Astrocyte (in vitro differentiated cells and primary cell): ENCODE results near the gene CLCN3. TPM values are rescaled to one million over a fixed set of nuclear protein-coding genes. Genes with fewer than 3 reads are reported as not detected.

Experiments used
- DNase-seq: peaks from one replicate; pipeline ENCODE4 v3.0.0-alpha.2; 2010; ENCODE audit warnings: low read depth
- FAIRE-seq: peaks from 2 replicates; lab custom pipeline; 2011; peaks lifted over from hg19 to GRCh38; lab: Jason Lieb, UNC
- H2AFZ ChIP-seq: 2 replicates; pipeline ENCODE4 v1.6.0; 2012; ENCODE audit warnings: low read depth, low read length, inconsistent platforms
- H3K27ac ChIP-seq: 2 replicates; pipeline ENCODE4 v1.5.1; 2011; ENCODE audit warnings: low read depth, low read length, inconsistent platforms
- H3K27me3 ChIP-seq: 2 replicates; pipeline ENCODE4 v1.6.0; 2011; ENCODE audit warnings: low read length, inconsistent platforms; ENCODE audit not compliant: insufficient read depth
- H3K36me3 ChIP-seq: 2 replicates; pipeline ENCODE4 v1.5.1; 2011; ENCODE audit warnings: low read length, inconsistent platforms; ENCODE audit not compliant: insufficient read depth
- H3K4me1 ChIP-seq: 2 replicates; pipeline ENCODE4 v1.5.1; 2011; ENCODE audit warnings: low read length, inconsistent platforms; ENCODE audit not compliant: insufficient read depth
- H3K4me2 ChIP-seq: 2 replicates; pipeline ENCODE4 v1.6.0; 2012; ENCODE audit warnings: low read length, inconsistent platforms
- H3K4me3 ChIP-seq: 2 replicates; pipeline ENCODE4 v1.5.1; 2011; ENCODE audit warnings: low read depth, mild to moderate bottlenecking, low read length, inconsistent platforms; ENCODE audit not compliant: insufficient read depth
- H3K79me2 ChIP-seq: 2 replicates; pipeline ENCODE4 v1.6.0; 2012; ENCODE audit warnings: mild to moderate bottlenecking, low read length, inconsistent platforms; ENCODE audit not compliant: insufficient read depth
- H3K9ac ChIP-seq: 2 replicates; pipeline ENCODE4 v1.6.0; 2012; ENCODE audit warnings: mild to moderate bottlenecking, low read length, inconsistent platforms
- H3K9me3 ChIP-seq: 2 replicates; pipeline ENCODE4 v1.5.1; 2012; ENCODE audit warnings: low read depth, mild to moderate bottlenecking, low read length, inconsistent platforms; ENCODE audit not compliant: insufficient read depth
- H4K20me1 ChIP-seq: 2 replicates; pipeline ENCODE4 v1.6.0; 2012; ENCODE audit warnings: low read length, inconsistent platforms; ENCODE audit not compliant: insufficient read depth
- H3K27ac Mint-ChIP-seq: one replicate; pipeline ENCODE4 v1.8.0; 2021; ENCODE audit warnings: mild to moderate bottlenecking, mixed read lengths; ENCODE audit not compliant: unreplicated experiment
- H3K27me3 Mint-ChIP-seq: one replicate; pipeline ENCODE4 v1.8.0; 2021; ENCODE audit warnings: low read depth, mixed read lengths; ENCODE audit not compliant: unreplicated experiment
- H3K36me3 Mint-ChIP-seq: one replicate; pipeline ENCODE4 v1.8.0; 2021; ENCODE audit warnings: low read depth, mixed read lengths; ENCODE audit not compliant: unreplicated experiment
- H3K4me1 Mint-ChIP-seq: one replicate; pipeline ENCODE4 v1.8.0; 2021; ENCODE audit warnings: low read depth, mixed read lengths; ENCODE audit not compliant: unreplicated experiment
- H3K4me3 Mint-ChIP-seq: one replicate; pipeline ENCODE4 v1.8.0; 2021; ENCODE audit warnings: mild to moderate bottlenecking, moderate library complexity, mixed read lengths; ENCODE audit not compliant: unreplicated experiment
- H3K9me3 Mint-ChIP-seq: one replicate; pipeline ENCODE4 v1.8.0; 2021; ENCODE audit warnings: mild to moderate bottlenecking, mixed read lengths; ENCODE audit not compliant: unreplicated experiment
- EZH2 ChIP-seq: IDR thresholded peaks from 2 replicates; pipeline ENCODE4 v1.6.1; 2012; ENCODE audit warnings: mild to moderate bottlenecking, low read length, inconsistent platforms; ENCODE audit not compliant: insufficient read depth
- total RNA-seq: library from RNA; stranded (reverse); gene quantifications from 2 replicates; pipeline ENCODE4 v1.2.1, GENCODE V29; 2021
- TF ChIP-seq, protein P1 (sequence below): IDR thresholded peaks from 2 replicates; pipeline ENCODE4 v1.5.1; 2011; ENCODE audit warnings: low read depth, mild to moderate bottlenecking, inconsistent platforms, low read length, moderate library complexity; ENCODE audit not compliant: insufficient read depth

The CLCN3 gene
- total RNA-seq, 1 donor from 2014 or later: 51.1 TPM

DNA sequence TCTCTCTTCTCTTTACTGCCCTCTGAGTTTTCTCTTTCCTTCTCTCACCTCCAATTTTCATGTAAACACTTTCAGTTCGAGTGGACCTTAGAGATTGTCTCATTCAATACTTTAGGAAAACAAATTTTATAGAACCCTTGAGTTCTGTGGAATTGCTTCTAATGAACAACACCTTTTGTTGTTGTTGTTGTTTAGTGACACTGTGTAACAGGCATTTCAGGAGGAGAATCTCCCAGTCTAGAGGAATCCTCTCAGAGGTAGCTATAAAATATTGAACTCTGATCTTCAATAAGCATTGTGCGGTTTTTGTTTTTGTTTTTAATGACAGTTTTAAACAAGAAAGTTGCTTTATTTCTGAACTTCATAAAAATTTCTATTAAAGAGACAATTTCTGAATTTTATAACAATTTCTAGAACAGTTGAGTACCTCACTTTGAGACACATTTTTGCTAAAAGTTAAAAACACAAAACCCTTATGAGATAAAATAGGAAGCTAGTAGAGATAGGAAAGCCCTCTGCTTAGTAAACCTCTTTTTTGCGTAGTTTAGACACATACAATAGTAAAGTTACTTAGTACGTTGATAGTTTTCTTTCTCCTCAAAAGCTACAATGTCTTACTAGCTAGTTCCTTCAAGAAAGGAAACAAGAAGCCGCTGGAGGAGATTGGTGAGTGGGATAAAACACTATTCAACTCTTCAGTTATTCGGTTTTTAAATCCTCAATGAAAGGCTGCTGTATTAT is 38.8 kb downstream of the CLCN3 start:
- DNase-seq (no peak), FAIRE-seq (peak; percentile 5)
- H3K27ac ChIP-seq: peak overlapping the region; percentile 94
- Mint-ChIP-seq H3K4me1 (peaks cover 13% of the 10 kb centered on the region), H3K27me3 (no peaks in the 10 kb centered on the region), H3K9me3 (no peaks in the 10 kb centered on the region), H3K27ac (peak overlapping the region; percentile 98), H3K36me3 (no peaks in the 10 kb centered on the region), H3K4me3 (peak overlapping the region; percentile 14)
- peak overlapping the region; percentile 72 for H3K4me3 ChIP-seq
- no peaks in the 10 kb centered on the region for H3K36me3 ChIP-seq
- peak overlapping the region; percentile 88 for H3K9ac ChIP-seq
- H3K4me1 ChIP-seq: peaks cover 15% of the 10 kb centered on the region
- H3K9me3 ChIP-seq: no peaks in the 10 kb centered on the region
- TF ChIP-seq, protein P1, sequence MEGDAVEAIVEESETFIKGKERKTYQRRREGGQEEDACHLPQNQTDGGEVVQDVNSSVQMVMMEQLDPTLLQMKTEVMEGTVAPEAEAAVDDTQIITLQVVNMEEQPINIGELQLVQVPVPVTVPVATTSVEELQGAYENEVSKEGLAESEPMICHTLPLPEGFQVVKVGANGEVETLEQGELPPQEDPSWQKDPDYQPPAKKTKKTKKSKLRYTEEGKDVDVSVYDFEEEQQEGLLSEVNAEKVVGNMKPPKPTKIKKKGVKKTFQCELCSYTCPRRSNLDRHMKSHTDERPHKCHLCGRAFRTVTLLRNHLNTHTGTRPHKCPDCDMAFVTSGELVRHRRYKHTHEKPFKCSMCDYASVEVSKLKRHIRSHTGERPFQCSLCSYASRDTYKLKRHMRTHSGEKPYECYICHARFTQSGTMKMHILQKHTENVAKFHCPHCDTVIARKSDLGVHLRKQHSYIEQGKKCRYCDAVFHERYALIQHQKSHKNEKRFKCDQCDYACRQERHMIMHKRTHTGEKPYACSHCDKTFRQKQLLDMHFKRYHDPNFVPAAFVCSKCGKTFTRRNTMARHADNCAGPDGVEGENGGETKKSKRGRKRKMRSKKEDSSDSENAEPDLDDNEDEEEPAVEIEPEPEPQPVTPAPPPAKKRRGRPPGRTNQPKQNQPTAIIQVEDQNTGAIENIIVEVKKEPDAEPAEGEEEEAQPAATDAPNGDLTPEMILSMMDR: no peak
- TF ChIP-seq EZH2: no peak
- H3K27me3 ChIP-seq: no peaks in the 10 kb centered on the region
- H2AFZ ChIP-seq: no peak overlapping the region
- peak overlapping the region; percentile 86 for H3K4me2 ChIP-seq
- no peaks in the 10 kb centered on the region for H4K20me1 ChIP-seq
- peaks cover 24% of the 10 kb centered on the region for H3K79me2 ChIP-seq

DNA sequence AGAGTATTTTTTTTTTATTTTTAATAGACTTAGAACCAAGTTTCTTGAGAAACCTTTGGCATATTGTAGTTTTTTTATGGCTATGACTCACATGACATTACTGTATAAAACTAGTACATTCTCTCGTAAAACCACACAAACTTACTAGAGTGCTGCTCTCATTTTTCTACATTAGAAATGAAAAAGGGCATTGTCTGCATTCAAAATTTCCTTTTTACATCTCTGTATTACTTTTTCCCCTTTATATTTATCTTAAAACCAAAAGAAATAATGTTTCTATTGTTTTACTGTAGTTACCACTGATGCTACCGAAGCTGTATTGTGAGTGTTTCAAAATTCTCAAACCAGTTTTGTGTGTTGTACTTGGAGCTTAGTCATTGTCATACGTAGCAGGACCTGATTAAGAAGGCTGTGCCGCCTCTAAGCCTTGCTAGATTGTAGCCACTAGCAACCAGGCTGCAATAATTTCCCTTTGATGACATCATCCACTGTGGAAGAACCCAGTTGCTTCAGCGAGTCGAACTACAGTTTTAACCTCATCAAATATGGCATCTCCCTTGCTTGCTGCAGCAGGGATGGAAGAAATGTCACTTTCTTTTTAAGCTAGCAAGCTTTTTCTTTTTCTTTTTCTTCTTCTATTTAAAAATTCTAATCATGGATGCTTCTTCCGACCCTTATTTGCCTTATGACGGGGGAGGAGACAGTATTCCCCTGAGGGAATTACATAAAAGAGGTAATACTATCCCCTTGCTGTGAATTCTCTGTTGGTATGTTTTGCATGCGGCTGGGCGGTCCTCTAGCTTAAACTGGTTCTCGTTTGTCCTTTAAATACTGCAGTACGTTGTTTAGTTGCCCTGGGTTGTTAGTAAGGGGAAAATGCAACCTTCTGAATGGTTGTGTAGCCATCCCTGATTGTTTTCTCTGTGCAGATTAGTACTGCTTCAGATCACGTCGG is 39.6 kb downstream of the CLCN3 start:
- peak; percentile 99 for DNase-seq
- Histone ChIP-seq H3K4me2 (peak overlapping the region; percentile 86), H3K4me3 (peak overlapping the region; percentile 72), H3K9me3 (no peaks in the 10 kb centered on the region), H3K79me2 (peaks cover 24% of the 10 kb centered on the region), H3K4me1 (peaks cover 21% of the 10 kb centered on the region), H4K20me1 (no peaks in the 10 kb centered on the region), H2AFZ (peak overlapping the region; percentile 55), H3K27ac (peak overlapping the region; percentile 94), H3K36me3 (no peaks in the 10 kb centered on the region), H3K9ac (peak overlapping the region; percentile 88), H3K27me3 (no peaks in the 10 kb centered on the region)
- no peaks in the 10 kb centered on the region for H3K27me3 Mint-ChIP-seq
- peaks cover 18% of the 10 kb centered on the region for H3K4me1 Mint-ChIP-seq
- H3K4me3 Mint-ChIP-seq: peak overlapping the region; percentile 92
- peak; percentile 98 for FAIRE-seq
- no peaks in the 10 kb centered on the region for H3K9me3 Mint-ChIP-seq
- H3K36me3 Mint-ChIP-seq: no peaks in the 10 kb centered on the region
- peak overlapping the region; percentile 98 for H3K27ac Mint-ChIP-seq
- TF ChIP-seq, protein P1: no peak
- TF ChIP-seq EZH2: no peak
